ENCODE data around the gene CLDND2. TPM values are rescaled to one million over a fixed set of nuclear protein-coding genes. Genes with fewer than 3 reads are reported as not detected.

The CLDND2 gene
- polyA plus RNA-seq, 1 experiment: not detected

GRCh38 chr19:51333836-51334460 is 34.9 kb downstream of the CLDND2 start:
- Histone ChIP-seq H3K4me3 (ENCODE audit: low read depth, low read length) (no peak overlapping the region), H3K27me3 (ENCODE audit: control insufficient read depth, insufficient read depth, low read length) (no peaks in the 10 kb centered on the region), H3K9me3 (ENCODE audit: control insufficient read depth, insufficient read depth, low read length) (peaks cover 7% of the 10 kb centered on the region; the same call in 1 of the 2 replicates), H3K27ac (ENCODE audit: low read depth, low read length) (no peak overlapping the region)
- no peak for DNase-seq (ENCODE audit: low read depth, low spot score)
- ChIA-PET POLR2A (interaction anchor here (0.7 kb wide), 1 partner anchor 327 kb away, joined by 4 read pairs; no protein-coding TSS in a partner anchor), CTCF (no interaction called here)
- no peak for TF ChIP-seq CTCF (IDR thresholded peaks at IDR 0.05; ENCODE audit: low read depth, low read length)

- CTCF ChIA-PET: no interaction called here
- no peak overlapping the region for H3K27ac ChIP-seq (ENCODE audit: low read depth, low read length)
- no peak for DNase-seq (ENCODE audit: low read depth, low spot score)
- H3K4me3 ChIP-seq (ENCODE audit: low read depth, low read length): no peak overlapping the region
- POLR2A ChIA-PET: no interaction called here
- H3K9me3 ChIP-seq (ENCODE audit: control insufficient read depth, insufficient read depth, low read length): peaks cover 10% of the 10 kb centered on the region; the same call in 1 of the 2 replicates
- TF ChIP-seq CTCF (IDR thresholded peaks at IDR 0.05; ENCODE audit: low read depth, low read length): no peak
- peaks cover 9% of the 10 kb centered on the region for H3K27me3 ChIP-seq (ENCODE audit: control insufficient read depth, insufficient read depth, low read length)
These were observed 37.1 kb downstream of the CLDND2 start for GRCh38 chr19:51331716-51332115.

- ChIA-PET POLR2A (no interaction called here), CTCF (no interaction called here)
- DNase-seq (ENCODE audit: low read depth, low spot score): no peak
- Histone ChIP-seq H3K4me3 (ENCODE audit: low read depth, low read length) (no peak overlapping the region), H3K9me3 (ENCODE audit: control insufficient read depth, insufficient read depth, low read length) (peaks cover 10% of the 10 kb centered on the region; the same call in 1 of the 2 replicates), H3K27me3 (ENCODE audit: control insufficient read depth, insufficient read depth, low read length) (peaks cover 10% of the 10 kb centered on the region), H3K27ac (ENCODE audit: low read depth, low read length) (no peak overlapping the region)
- no peak for TF ChIP-seq CTCF (IDR thresholded peaks at IDR 0.05; ENCODE audit: low read depth, low read length)
These were observed 37.6 kb downstream of the CLDND2 start for GRCh38 chr19:51331193-51331592.

- H3K27ac ChIP-seq (ENCODE audit: low read depth, low read length): no peak overlapping the region
- peaks cover 10% of the 10 kb centered on the region; the same call in 1 of the 2 replicates for H3K9me3 ChIP-seq (ENCODE audit: control insufficient read depth, insufficient read depth, low read length)
- TF ChIP-seq CTCF (IDR thresholded peaks at IDR 0.05; ENCODE audit: low read depth, low read length): no peak
- H3K4me3 ChIP-seq (ENCODE audit: low read depth, low read length): no peak overlapping the region
- POLR2A ChIA-PET: no interaction called here
- CTCF ChIA-PET: no interaction called here
- peaks cover 10% of the 10 kb centered on the region for H3K27me3 ChIP-seq (ENCODE audit: control insufficient read depth, insufficient read depth, low read length)
- DNase-seq (ENCODE audit: low read depth, low spot score): no peak
These were observed 38.4 kb downstream of the CLDND2 start for GRCh38 chr19:51330366-51330765.

GRCh38 chr19:51329411-51329810 is 39.4 kb downstream of the CLDND2 start:
- Histone ChIP-seq H3K27ac (ENCODE audit: low read depth, low read length) (no peak overlapping the region), H3K4me3 (ENCODE audit: low read depth, low read length) (no peak overlapping the region), H3K27me3 (ENCODE audit: control insufficient read depth, insufficient read depth, low read length) (peaks cover 10% of the 10 kb centered on the region), H3K9me3 (ENCODE audit: control insufficient read depth, insufficient read depth, low read length) (peaks cover 10% of the 10 kb centered on the region; the same call in 1 of the 2 replicates)
- POLR2A ChIA-PET: no interaction called here
- CTCF ChIA-PET: no interaction called here
- no peak for TF ChIP-seq CTCF (IDR thresholded peaks at IDR 0.05; ENCODE audit: low read depth, low read length)
- DNase-seq (ENCODE audit: low read depth, low spot score): no peak
